Amniotic epithelial cell (primary cell): Measurements from ENCODE around the gene PDE1C.
"Not testable (repeated sequence)": the region's sequence is repeated elsewhere in the genome, so short reads cannot be mapped to it uniquely, and the experiment has no call there.

Experiments
- DNase-seq: peaks from one replicate; pipeline ENCODE4 v3.0.0-alpha.2; 2010; ENCODE audit warnings: low read depth

Gene PDE1C

DNA sequence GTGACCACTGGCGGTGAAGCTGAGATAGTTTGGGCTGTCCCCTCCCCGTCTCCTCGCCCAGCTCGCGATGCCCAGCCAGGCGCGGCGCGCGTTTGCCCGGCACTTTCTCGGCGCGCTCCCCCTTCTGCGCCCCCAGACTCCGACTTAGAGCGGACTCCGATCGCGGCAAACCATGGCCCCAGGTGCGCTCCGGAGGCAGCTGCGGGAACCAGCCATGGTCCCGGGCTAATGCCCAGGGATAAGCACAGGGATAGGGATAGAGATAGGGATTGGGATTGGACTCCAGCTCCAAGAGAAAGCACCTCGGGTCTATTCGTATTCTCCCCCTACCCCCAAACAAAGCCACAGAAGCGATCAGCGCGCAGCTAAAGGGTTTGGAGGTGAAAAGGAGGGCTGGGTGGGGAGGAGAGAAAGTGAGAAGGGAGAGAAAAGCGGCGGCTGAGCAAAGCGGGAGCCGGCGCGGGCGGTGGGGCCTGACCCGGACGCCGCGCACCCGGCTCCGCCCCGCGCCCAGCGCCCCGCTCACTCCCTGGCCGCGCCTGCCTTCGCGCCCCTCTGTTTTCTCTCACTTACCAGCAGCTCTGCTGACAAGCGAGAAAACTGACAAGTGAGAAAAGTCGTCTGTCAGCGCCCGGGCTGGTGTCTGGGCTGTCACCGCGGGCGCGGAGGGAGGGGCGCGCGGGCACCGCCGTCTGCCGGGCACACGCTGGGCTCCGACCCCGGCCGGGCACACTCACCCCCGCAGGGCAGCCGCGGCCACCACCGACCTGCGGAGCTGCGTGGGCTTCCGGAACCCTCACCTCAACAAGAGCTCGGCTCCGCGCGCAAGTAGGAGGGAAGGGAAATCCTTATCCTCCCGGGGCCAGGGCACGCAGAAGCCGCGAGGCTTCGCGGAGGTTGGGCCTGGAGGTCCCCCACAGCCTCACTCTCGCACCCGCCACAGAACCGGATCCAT lies at the start of gene PDE1C:
TSS of gene PDE1C (minus strand) at position 2 of the 955 bp plus-strand sequence.
- no peak for DNase-seq

DNA sequence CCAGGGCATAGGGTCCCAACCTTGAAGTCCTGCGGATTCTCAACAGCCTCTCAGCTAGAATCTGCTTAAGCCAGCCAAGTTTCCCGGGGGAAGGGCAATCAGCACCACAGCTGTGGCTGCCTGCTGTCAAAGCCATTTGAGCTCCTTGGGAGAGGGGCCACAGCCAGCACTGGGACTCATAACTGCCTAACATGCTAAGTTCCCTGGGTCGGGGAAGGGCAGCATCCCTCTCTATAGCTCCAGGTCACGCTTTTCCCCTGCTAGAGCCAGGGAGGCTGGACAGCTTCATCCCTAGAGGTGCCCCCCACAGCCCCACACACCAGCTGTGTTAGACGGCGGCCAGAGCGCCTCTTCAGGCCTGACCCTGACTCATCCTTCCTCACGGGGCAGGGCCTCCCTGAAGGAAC lies 49.6 kb upstream of the PDE1C start:
- DNase-seq = no peak

GRCh38 chr7:32117837-32118236 lies 47.6 kb upstream of the PDE1C start:
- no peak for DNase-seq

GRCh38 chr7:32116436-32116835 lies 46.2 kb upstream of the PDE1C start:
- DNase-seq = no peak

- no peak for DNase-seq
These were observed 45.6 kb upstream of the PDE1C start for GRCh38 chr7:32115831-32116230.

DNA sequence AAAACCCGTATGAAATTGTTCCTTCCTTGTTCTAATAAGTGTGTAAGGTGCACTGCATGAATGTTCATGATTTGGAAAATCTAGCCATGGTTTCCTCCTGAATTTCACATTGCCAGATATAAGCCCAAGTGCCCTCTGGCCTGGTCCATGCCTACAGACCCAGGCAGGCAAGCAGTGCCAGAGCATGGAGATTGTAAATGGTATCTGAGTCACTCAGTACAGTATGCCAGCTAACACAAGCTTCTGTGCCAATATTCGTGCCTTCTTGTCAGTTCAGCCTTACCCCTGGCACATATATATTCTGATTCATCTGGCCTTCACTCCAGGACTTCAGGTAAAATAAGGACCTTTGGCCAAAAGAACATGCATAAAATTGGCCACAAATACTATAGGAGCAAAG lies 38.4 kb upstream of the PDE1C start:
- DNase-seq = no peak

- no peak for DNase-seq
These were observed 34.6 kb upstream of the PDE1C start for GRCh38 chr7:32104766-32105165.

DNA sequence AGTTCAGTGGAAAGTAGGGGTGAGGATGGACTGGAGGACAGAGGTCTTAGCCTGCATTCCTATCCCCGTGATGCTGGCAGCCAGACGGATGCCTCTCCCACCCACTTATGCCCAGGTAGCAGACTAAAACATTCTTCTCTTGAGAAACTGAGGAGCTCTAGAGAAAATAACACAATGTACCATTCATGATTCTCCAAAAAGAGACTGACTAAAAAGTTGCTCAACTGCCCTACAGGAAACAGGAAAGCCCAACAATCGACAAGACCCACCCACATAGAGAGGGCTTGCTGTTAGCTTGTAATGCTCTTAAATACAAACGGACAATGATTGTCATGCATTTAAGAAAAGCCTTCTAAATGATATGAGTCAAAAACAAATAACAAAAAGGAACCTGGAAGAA lies 33.2 kb upstream of the PDE1C start:
- no peak for DNase-seq

- no peak for DNase-seq
These were observed 32.2 kb upstream of the PDE1C start for GRCh38 chr7:32102432-32102873.

DNA sequence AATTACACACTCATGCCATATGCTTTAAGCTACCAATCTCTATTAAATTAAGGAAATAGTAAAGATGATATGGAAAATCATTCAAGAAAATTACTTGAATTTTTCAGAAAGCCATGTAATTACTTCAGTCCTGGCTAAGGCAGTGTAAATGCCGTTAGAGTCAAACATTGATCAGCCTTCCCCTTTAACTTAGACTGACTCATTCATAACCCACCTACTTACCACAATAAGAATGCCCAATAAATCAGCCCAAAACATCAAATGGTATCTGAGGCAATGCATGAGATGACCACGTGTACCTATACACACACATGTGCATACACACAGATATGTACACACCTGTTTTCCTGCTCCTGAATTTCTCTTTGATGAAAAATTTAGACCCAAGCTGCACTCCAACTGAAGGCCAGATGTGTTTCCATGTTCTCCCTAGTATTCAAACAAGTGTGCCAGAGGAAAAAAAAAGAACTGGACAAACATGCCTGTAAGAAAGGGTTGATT lies 30.2 kb upstream of the PDE1C start:
- DNase-seq = no peak

GRCh38 chr7:32094516-32094915 lies 24.3 kb upstream of the PDE1C start:
- no peak for DNase-seq

DNA sequence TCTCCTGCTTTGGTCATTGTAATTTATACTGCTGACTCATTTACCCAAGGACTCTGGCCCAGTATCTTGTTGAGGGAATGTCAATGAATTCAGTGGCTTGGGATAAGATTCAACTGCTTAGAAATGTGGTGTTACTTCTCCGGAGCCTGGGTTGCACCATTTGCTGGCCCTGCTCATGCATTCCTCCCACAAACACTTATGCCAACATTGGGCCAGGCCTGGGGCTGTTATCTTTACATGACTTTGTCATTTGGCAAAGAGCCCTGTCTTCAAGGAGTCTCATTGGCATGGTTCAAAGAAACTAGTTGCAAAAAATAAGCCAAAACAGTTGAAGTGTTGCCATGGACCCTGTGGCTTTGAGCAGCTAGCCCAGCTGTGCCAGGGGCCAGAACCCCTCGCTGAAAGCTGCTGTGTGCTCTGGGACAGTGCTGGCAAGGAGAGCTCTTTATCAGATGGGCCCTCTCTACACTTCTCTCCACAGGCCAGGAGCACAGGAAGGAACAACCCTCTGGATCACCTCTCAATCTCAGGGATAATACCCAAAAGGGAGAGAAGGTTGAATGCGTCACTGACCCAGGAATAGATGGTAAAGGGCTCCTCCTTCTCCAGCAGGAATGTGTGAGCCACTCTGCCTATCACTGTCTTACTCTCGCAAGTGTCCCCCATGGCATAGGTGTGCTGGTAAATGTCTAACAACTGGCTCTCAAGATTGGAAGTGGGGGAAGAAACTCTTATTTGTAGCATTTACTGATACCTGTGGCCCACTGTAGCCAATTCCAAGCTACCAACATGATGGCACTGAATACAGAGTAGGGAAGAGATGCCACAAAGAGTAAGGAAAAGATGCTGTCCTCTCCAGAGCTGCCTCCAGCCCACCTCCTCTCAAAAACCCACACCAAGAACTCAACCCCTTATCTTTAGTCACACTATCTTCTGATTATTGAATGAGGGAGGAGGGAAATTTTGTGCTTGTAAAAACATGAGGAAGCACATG lies 23.5 kb upstream of the PDE1C start:
- peak; percentile 15 for DNase-seq

DNA sequence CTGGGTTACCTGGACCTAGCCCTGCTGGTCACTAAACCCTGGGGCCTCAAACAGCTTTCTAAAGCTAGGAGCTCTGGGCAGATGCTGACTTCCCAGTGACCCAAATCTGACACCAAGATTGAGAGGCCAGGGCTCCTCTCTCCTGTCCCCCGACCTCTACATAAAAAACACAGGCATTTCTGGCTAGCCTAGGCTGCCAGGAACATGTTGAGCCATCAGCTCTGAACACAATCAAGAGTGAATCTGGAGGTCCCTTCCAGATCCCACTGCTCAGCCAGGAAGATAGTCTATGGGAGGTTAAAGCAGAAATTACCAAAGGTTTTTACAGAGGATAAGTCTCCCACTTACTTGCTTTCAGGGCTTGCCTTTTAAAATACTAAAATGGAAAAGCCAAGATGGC lies 22.1 kb upstream of the PDE1C start:
- DNase-seq = no peak

- DNase-seq = no peak
These were observed 21.5 kb upstream of the PDE1C start for GRCh38 chr7:32091608-32092210.

DNA sequence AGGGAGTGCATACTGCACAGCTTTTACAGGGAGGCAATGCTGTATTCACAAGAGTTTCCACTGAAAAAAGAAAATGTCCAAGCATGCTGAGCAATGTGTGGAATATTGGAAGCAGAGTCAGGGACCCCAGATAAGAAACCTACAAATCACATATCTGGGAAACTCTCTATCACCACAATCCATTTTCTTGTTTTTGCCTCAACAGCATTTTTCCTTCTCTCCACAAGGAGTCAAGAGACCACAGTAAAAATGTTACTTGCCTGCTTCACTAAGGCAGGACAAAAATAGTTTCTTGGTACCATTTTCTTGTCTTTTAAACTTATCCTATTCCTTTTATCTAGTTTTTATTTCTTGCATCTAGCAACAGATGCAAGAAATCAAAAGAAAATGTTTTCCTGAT lies 19.5 kb upstream of the PDE1C start:
- DNase-seq = no peak

GRCh38 chr7:32089256-32089655 lies 19.0 kb upstream of the PDE1C start:
- no peak for DNase-seq

- DNase-seq = no peak
These were observed 18.3 kb upstream of the PDE1C start for GRCh38 chr7:32088451-32088881.

DNA sequence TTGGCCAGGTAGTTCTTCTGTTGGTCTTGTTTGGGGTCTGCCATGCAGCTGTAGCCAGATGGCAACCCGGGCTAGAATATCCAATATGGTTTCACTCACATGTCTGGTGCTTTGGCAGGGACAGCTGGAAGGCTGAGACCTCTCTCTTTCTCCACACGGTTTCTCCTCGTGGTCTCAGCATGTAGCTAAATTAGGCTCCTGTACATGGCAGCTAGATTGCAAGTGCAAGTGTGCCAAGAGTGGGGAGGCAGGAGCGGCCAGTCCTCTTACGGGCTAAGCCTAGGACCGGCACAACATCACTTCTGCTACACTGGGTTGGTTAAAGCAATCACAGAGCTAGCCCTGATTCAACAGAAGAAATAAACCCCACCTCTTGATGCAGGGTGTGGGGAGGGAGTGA lies 9.3 kb upstream of the PDE1C start:
- DNase-seq = no peak

GRCh38 chr7:32078824-32079223 lies 8.6 kb upstream of the PDE1C start:
- no peak for DNase-seq

GRCh38 chr7:32077806-32078205 lies 7.6 kb upstream of the PDE1C start:
- no peak for DNase-seq

DNA sequence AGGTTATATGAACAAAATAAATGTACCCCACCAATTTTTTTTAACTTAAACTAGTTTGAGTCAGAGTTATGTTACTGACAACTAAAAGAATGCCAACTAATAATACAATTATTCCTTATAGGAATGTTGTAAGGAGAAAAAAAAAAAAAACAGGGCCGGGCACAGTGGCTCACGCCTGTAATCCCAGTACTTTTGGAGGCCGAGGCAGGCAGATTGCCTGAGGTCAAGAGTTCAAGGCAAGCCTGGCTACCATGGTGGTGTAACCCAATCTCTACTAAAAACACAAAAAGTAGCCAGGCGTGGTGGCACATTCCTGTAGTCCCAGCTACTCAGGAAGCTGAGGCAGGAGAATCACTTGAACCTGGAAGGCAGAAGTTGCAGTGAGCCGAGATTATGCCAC lies 6.6 kb upstream of the PDE1C start:
- not testable (repeated sequence) for DNase-seq

DNA sequence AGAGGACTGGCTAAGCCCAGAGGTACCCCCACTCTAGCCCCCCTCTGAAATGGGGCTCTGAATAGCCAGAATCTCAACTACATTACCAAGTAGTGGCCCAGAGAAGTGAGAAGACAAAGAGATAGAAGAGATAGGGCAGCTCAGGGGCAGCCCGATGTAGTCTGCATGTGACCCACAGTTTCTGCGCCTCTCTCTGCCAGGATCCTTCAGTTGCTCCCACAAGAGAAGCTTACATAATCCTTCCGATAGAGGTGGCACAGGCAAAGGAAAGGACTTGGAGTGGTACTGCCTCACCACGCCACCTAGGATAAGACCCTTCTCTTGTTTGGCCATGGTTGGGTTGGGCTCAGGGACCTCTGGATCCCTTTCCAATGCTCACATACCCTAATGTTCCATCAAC lies 5.4 kb upstream of the PDE1C start:
- no peak for DNase-seq
